ENCODE data around the gene HPGDS. TPM values are rescaled to one million over a fixed set of nuclear protein-coding genes. Genes with fewer than 3 reads are reported as not detected.

HPGDS gene
- polyA plus RNA-seq, 1 of the 3 experiments (the other 2 are of a cell fraction) = not detected

- Histone ChIP-seq H3K27ac (ENCODE audit: low read depth in 2 of 2, low read length in 1 of 2) (no peak overlapping the region), H3F3A (replicated peaks; ENCODE audit: insufficient read depth) (peaks cover 25% of the 10 kb centered on the region), H3K79me2 (ENCODE audit: insufficient read depth) (no peaks in the 10 kb centered on the region), H3K4me3 (ENCODE audit: low read depth in 2 of 2, low read length in 1 of 2) (no peak overlapping the region), H3K36me3 (replicated peaks in 1 of 2; ENCODE audit: control insufficient read depth in 1 of 2, insufficient read depth in 2 of 2, low read length in 1 of 2) (no peaks in the 10 kb centered on the region), H3K9ac (no peak overlapping the region), H3K27me3 (ENCODE audit: insufficient read depth) (no peaks in the 10 kb centered on the region), H3K4me2 (no peak overlapping the region), H3K9me3 (no peaks in the 10 kb centered on the region), H3K9me2 (no peaks in the 10 kb centered on the region), H3K4me1 (ENCODE audit: control insufficient read depth in 1 of 2, insufficient read depth in 2 of 2, low read depth in 1 of 2, low read length in 1 of 2) (peaks cover 13 to 14% of the 10 kb centered on the region in 2 experiments; a peak in 3 of 4 replicates), H2AFZ (ENCODE audit: low read depth) (no peak overlapping the region), H4K20me1 (ENCODE audit: insufficient read depth) (no peaks in the 10 kb centered on the region)
- DNase-seq = no peak
- ChIA-PET POLR2A (no interaction called here), CTCF (no interaction called here)
- TF ChIP-seq POLR2AphosphoS5 (IDR thresholded peaks at IDR 0.05; ENCODE audit: low read depth, low read length) (no peak), MXI1 (IDR thresholded peaks at IDR 0.05; ENCODE audit: low read depth, low read length) (no peak), TAF1 (IDR thresholded peaks at IDR 0.05; ENCODE audit: borderline replicate concordance, low read depth, low read length) (no peak), ZBTB33 (IDR thresholded peaks at IDR 0.05; ENCODE audit: borderline replicate concordance, low read depth) (no peak), ELF1 (IDR thresholded peaks at IDR 0.05) (no peak), IRF3 (IDR thresholded peaks at IDR 0.05; ENCODE audit: low read depth, low read length) (no peak), NRF1 (IDR thresholded peaks at IDR 0.05; ENCODE audit: low read depth, low read length) (no peak), EZH2phosphoT487 (IDR thresholded peaks at IDR 0.05; ENCODE audit: borderline replicate concordance, low read depth) (no peak), CHD2 (IDR thresholded peaks at IDR 0.05; ENCODE audit: low read length, partially characterized antibody) (no peak), YY1 (IDR thresholded peaks at IDR 0.05; ENCODE audit: low read depth) (no peak), PBX3 (IDR thresholded peaks at IDR 0.05) (no peak), FOXM1 (IDR thresholded peaks at IDR 0.05; ENCODE audit: low read depth) (no peak), CTCF (IDR thresholded peaks at IDR 0.05) (no peak), RXRA (IDR thresholded peaks at IDR 0.05; ENCODE audit: borderline replicate concordance, low read depth) (no peak), MAX (IDR thresholded peaks at IDR 0.05; ENCODE audit: low read depth) (no peak)
- WGBS (ENCODE audit: low lambda C conversion rate) = 63% methylated on average over 1 of the region's 1 CpG
Observed at GRCh38 chr4:94368459-94368858, 25.8 kb upstream of the HPGDS start.

Data from SK-N-SH (cell line).